ENCODE data around the gene CBLC.

The CBLC gene

GRCh38 chr19:44752816-44753625 is 24.7 kb upstream of the CBLC start:
- TF ChIP-seq, protein P1, sequence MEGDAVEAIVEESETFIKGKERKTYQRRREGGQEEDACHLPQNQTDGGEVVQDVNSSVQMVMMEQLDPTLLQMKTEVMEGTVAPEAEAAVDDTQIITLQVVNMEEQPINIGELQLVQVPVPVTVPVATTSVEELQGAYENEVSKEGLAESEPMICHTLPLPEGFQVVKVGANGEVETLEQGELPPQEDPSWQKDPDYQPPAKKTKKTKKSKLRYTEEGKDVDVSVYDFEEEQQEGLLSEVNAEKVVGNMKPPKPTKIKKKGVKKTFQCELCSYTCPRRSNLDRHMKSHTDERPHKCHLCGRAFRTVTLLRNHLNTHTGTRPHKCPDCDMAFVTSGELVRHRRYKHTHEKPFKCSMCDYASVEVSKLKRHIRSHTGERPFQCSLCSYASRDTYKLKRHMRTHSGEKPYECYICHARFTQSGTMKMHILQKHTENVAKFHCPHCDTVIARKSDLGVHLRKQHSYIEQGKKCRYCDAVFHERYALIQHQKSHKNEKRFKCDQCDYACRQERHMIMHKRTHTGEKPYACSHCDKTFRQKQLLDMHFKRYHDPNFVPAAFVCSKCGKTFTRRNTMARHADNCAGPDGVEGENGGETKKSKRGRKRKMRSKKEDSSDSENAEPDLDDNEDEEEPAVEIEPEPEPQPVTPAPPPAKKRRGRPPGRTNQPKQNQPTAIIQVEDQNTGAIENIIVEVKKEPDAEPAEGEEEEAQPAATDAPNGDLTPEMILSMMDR (conservative IDR thresholded peaks at IDR 0.05; ENCODE audit: low read length), result peak; percentile 15; the same call in 1 of the 2 replicates
- peak overlapping the region; percentile 62 for H3K4me3 ChIP-seq (ENCODE audit: low read length)
- peak; percentile 94 for DNase-seq (ENCODE audit: low read depth)

DNA sequence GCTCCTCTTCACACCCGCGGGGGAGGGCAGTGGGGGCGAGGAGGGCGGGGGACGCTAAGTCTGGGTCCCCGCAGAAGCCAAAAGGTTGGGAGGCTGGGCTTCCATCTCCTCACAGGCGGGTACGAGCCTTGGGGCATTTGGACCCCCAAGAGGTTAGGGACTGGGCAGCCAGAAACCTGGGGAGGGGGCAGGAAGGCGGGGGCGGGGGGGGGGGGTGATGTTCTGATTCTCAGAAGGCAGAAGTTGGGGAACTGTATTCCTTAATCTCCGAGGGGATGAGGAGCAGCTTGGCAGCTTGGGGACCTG is 24.1 kb upstream of the CBLC start:
- DNase-seq (ENCODE audit: low read depth), result no peak
- H3K4me3 ChIP-seq (ENCODE audit: low read length), result peak overlapping the region; percentile 62
- TF ChIP-seq, protein P1 (conservative IDR thresholded peaks at IDR 0.05; ENCODE audit: low read length), result no peak

DNA sequence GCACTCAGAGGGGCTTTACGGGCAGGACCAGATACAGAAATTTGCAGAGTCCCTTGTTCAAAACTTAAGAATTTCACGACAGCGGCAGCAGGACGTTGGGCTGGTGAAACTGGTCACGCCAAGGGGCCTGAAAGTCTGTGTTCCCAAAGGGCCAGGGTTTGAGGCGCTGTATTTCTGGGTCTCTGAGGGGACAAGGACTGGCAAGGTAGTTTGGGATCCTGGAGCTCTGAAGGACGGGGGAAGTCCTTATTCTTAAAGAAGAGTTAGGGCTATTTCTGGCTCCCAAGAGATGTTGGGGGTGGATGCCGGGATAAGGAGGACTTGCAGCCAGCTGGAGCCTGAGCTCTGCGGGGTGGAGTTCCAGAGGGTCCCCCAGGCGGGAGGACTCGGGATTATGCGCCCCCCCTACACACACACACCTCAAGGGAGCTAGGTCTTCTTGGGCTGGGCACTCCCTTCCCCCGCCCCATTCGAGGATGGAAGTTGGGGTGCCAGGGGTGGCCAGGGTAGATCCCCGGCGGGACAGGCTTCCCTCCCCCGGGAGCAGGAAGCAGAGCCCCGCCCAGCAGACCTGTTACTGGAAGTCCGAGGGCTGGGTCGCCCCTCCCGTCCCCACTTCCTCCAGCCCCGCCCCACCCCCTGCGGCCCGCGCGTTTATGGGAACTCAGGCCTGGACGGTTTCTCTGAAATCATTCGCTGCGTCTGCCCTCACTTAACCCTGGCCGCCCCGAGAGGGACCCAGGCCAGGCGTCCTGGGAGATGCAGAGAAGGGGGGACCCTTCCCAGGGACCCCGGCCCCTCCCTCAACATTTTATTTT is 23.5 kb upstream of the CBLC start:
- peak overlapping the region; percentile 62 for H3K4me3 ChIP-seq (ENCODE audit: low read length)
- peak; percentile 86 for DNase-seq (ENCODE audit: low read depth)

GRCh38 chr19:44754750-44755080 is 23.0 kb upstream of the CBLC start:
- peak overlapping the region; percentile 38 for H3K4me3 ChIP-seq (ENCODE audit: low read length)
- TF ChIP-seq, protein P1 (conservative IDR thresholded peaks at IDR 0.05; ENCODE audit: low read length), result no peak
- no peak for DNase-seq (ENCODE audit: low read depth)

More for the DNA sequence above, 23.5 kb upstream of the CBLC start:
- TF ChIP-seq, protein P1 (conservative IDR thresholded peaks at IDR 0.05; ENCODE audit: low read length), result no peak

DNA sequence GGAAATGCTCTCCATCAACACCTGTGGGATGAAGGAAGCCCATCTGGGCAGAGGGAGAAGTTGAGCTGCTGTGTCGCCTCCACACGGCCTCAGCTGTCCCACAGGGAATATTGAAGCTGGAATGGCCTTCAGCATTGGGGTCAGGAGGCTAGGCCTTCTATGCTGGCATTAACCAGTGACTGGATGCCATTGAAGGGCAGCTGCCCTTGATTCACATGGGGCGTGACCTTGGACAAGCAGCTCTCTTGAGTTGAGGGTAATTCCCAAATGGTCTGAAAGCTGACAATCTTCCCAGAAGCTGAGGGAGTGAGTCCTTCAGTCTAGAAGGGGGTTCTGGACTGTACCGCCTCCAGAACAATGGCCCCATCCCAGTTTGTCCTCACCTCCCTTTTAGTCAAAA is 22.5 kb upstream of the CBLC start:
- TF ChIP-seq, protein P1 (conservative IDR thresholded peaks at IDR 0.05; ENCODE audit: low read length), result no peak
- DNase-seq (ENCODE audit: low read depth), result no peak
- no peak overlapping the region for H3K4me3 ChIP-seq (ENCODE audit: low read length)

- H3K4me3 ChIP-seq (ENCODE audit: low read length), result no peak overlapping the region
- TF ChIP-seq, protein P1 (conservative IDR thresholded peaks at IDR 0.05; ENCODE audit: low read length), result no peak
- no peak for DNase-seq (ENCODE audit: low read depth)
These were observed 21.6 kb upstream of the CBLC start for GRCh38 chr19:44756089-44756562.
